EH (cell line): ENCODE data around the gene DCDC1.
A peak's percentile ranks its signal among the peaks of the same experiment; 100 is the strongest.

ENCODE experiments used
- DNase-seq: peaks from one replicate; pipeline ENCODE4 v3.0.0-alpha.2; 2015; ENCODE audit warnings: low read depth

Gene DCDC1

GRCh38 chr11:31231601-31232000, 137.9 kb downstream of the DCDC1 start:
- no peak for DNase-seq

GRCh38 chr11:31218847-31219246, 150.7 kb downstream of the DCDC1 start:
- no peak for DNase-seq

- no peak for DNase-seq
Measured at GRCh38 chr11:31214372-31214771, 155.2 kb downstream of the DCDC1 start.

GRCh38 chr11:31199378-31199777, 170.2 kb downstream of the DCDC1 start:
- no peak for DNase-seq

GRCh38 chr11:31173926-31174680, 195.4 kb downstream of the DCDC1 start:
- no peak for DNase-seq

GRCh38 chr11:31160504-31161422, 208.8 kb downstream of the DCDC1 start:
- no peak for DNase-seq

- DNase-seq, result no peak
Measured at GRCh38 chr11:31150841-31151240, 218.7 kb downstream of the DCDC1 start.

GRCh38 chr11:31150011-31150410, 219.5 kb downstream of the DCDC1 start:
- no peak for DNase-seq

GRCh38 chr11:31141789-31142188, 227.8 kb downstream of the DCDC1 start:
- no peak for DNase-seq

- no peak for DNase-seq
Measured at GRCh38 chr11:31139479-31139878, 230.1 kb downstream of the DCDC1 start.

- no peak for DNase-seq
Measured at GRCh38 chr11:31132531-31133421, 236.8 kb downstream of the DCDC1 start.

GRCh38 chr11:31131760-31132159, 237.8 kb downstream of the DCDC1 start:
- DNase-seq, result no peak

- no peak for DNase-seq
Measured at GRCh38 chr11:31127290-31127689, 242.2 kb downstream of the DCDC1 start.

- DNase-seq, result no peak
Measured at GRCh38 chr11:31120428-31120827, 249.1 kb downstream of the DCDC1 start.

GRCh38 chr11:31118566-31118965, 251.0 kb downstream of the DCDC1 start:
- DNase-seq, result no peak

- DNase-seq, result no peak
Measured at GRCh38 chr11:31117038-31117437, 252.5 kb downstream of the DCDC1 start.

- no peak for DNase-seq
Measured at GRCh38 chr11:31114442-31114841, 255.1 kb downstream of the DCDC1 start.

GRCh38 chr11:31110830-31111229, 258.7 kb downstream of the DCDC1 start:
- no peak for DNase-seq

- DNase-seq, result no peak
Measured at GRCh38 chr11:31109446-31109845, 260.1 kb downstream of the DCDC1 start.

GRCh38 chr11:31107649-31108048, 261.9 kb downstream of the DCDC1 start:
- DNase-seq, result no peak

- peak; percentile 25 for DNase-seq
Measured at GRCh38 chr11:31106968-31107576, 262.5 kb downstream of the DCDC1 start.

GRCh38 chr11:31106326-31106725, 263.2 kb downstream of the DCDC1 start:
- no peak for DNase-seq
